NB4 (cell line): Measurements from ENCODE around the gene ADH6.

Source experiments
- DNase-seq: peaks from one replicate; pipeline ENCODE4 v3.0.0; 2010; ENCODE audit warnings: low read depth
- H3K4me3 ChIP-seq: one replicate; pipeline ENCODE4 v1.5.1; 2011; ENCODE audit warnings: mild to moderate bottlenecking, low read depth, low read length, moderate library complexity
- CTCF ChIP-seq: IDR thresholded peaks from one replicate; pipeline ENCODE4 v1.5.1; 2012; ENCODE audit warnings: low read depth, low read length
- MAX ChIP-seq: IDR thresholded peaks from 2 replicates; pipeline ENCODE4 v1.6.1; 2011; ENCODE audit warnings: low read depth, low read length
- MYC ChIP-seq: IDR thresholded peaks from 2 replicates; pipeline ENCODE4 v1.6.1; 2011; ENCODE audit warnings: low read depth, low read length
- POLR2A ChIP-seq: IDR thresholded peaks from 2 replicates; pipeline ENCODE4 v1.6.1; 2011; ENCODE audit warnings: mild to moderate bottlenecking; ENCODE audit not compliant: insufficient read length; ENCODE audit errors: extremely low read depth

ADH6 gene

DNA sequence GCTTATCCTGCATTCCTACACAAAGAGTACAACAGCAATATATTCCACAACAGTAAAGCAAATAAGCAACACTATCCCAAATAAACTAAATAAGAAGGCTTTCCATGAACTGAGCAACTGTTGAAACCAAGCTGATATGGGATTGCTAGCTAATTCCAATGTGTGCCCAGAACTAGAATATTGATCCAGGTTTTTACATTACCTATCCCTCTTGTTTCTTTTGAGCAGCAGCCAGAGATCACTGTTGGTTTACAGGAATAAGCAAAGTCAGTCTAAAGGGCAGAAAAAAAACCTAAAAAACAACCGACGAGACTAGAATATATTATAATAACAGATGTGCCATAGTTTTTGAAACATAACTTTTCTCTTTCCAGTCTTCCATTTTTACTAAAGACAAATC, 52.5 kb downstream of the ADH6 start:
- TF ChIP-seq MYC: no peak
- no peak for TF ChIP-seq CTCF
- TF ChIP-seq MAX: no peak
- no peak overlapping the region for H3K4me3 ChIP-seq
- no peak for DNase-seq

- H3K4me3 ChIP-seq: no peak overlapping the region
- TF ChIP-seq MAX: no peak
- TF ChIP-seq POLR2A: no peak
- DNase-seq: no peak
Measured at GRCh38 chr4:99165978-99166377, 53.1 kb downstream of the ADH6 start.

DNA sequence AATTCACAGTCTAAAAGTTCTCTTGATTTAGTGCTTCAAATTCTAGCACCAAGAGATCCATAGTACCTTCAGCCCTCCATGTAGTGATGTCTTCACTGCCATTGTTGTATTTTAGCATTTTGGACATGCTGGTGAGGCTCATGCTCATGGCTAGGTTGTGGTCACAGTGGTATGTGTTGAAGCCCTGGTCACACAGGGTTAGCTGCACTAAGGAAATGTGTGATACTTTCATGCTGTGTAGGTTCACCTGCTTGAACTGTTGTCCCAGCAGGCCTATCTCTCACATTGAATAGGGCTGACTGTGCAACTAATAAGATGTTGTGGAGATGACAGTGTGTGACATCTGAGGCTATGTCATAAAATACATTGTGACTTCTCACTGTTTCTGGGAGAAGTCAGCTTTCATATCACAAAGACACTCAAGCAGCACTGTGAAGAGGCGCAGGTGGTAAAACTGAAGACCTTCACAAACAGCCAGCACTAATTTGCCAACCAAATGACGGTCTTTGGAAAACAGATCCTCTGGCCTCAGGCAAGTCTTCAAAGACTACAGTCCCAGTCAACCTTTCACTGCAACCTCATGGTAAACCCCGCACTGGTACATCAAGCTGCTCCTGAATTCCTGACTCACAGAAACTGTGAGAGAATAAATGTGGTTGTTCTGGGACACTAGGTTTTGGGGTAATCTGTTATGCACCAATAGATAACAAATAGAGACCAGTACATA, 57.5 kb downstream of the ADH6 start:
- TF ChIP-seq MAX (no peak), MYC (no peak), CTCF (no peak), POLR2A (no peak)
- DNase-seq: no peak

DNA sequence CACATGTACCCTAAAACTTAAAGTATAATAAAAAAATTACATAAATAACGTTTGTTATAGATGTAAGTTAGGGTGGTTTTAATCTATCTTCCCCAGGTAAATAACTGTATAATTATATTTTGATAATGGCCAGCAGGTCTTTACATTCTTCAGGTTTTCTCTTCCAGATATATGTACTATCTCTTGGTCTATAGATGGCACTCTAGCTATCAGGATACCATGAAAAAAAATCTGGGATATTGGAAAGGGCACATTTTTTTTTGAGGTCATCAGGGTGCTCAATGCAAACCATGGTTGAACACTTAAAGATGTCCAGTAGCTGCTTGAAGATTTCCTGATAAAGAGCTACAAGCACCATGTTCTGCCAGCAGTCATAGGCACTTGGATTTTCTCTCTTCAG, 59.3 kb downstream of the ADH6 start:
- no peak for DNase-seq
- TF ChIP-seq MAX: no peak
- no peak overlapping the region for H3K4me3 ChIP-seq

More for the DNA sequence above, 57.5 kb downstream of the ADH6 start:
- H3K4me3 ChIP-seq: no peak overlapping the region

GRCh38 chr4:99157478-99157935, 61.5 kb downstream of the ADH6 start:
- DNase-seq: no peak
- TF ChIP-seq POLR2A (no peak), MYC (no peak), CTCF (no peak), MAX (no peak)
- H3K4me3 ChIP-seq: no peak overlapping the region

DNA sequence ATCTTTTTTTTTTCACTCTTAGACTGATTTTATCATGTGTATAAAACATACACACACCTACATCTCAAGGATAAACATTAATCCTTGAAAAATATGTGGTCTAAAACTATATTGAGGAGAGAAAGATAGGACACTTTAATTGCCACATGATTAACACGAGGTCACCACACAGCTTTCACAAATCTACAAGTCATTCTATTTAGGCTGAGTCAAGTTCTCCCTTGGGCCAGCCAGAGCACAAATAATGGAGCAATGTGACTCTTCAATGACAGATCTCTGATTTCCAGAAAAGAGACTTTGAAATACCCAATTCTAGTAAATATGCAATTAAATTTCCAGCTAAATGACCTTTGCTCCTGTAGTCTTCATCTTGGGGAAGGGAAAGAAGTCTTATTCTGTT, 62.1 kb downstream of the ADH6 start:
- no peak for TF ChIP-seq CTCF
- no peak for TF ChIP-seq POLR2A
- no peak for TF ChIP-seq MAX
- no peak for TF ChIP-seq MYC
- no peak for DNase-seq
- no peak overlapping the region for H3K4me3 ChIP-seq
